RCC 7860 (cell line): ENCODE results near the gene CD48.

Source experiments
- DNase-seq: peaks from one replicate; pipeline ENCODE4 v3.0.0-alpha.2; 2015; ENCODE audit warnings: low spot score
- FAIRE-seq: peaks from 2 replicates; lab custom pipeline; 2012; peaks lifted over from hg19 to GRCh38; lab: Jason Lieb, UNC

The CD48 gene

DNA sequence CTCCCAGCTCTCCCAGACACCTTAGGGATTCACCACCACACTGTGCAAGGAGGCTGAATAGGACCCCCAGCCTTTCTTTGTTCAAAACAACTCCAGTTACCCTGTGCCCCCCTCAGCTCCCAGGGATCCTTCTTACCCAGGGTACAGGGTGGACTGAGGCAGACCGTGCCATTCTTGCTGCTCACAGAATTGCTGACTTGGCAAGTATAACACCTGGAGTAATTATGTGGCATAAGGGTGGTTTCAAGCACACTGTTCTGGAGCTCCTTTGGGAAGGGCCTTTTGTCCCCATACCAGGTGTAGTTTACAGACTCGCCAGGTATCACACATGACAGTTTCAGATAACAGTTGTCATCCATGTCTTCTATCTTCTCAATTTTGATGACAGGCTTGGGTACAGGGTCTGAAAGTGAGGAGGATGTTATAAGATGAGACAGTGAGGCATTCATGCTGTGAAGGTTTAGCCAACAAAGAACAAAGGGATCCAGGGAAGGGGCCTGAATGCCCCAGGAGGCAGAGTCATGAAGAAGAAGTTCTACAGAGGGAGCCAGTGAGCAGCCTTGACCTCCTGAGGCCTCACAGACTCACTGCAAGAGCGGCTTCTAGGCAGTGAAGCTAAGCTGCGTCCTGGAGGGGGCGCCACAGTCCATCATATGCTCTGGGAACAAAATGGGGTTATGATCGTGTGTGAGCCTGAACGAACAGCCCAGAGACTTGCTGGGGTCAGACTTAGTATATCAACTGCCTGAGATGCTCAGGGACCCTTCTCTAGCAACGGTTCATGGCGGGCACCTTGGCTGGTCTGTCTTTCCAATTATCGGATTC, 30.3 kb downstream of the CD48 start:
- FAIRE-seq: no peak

DNA sequence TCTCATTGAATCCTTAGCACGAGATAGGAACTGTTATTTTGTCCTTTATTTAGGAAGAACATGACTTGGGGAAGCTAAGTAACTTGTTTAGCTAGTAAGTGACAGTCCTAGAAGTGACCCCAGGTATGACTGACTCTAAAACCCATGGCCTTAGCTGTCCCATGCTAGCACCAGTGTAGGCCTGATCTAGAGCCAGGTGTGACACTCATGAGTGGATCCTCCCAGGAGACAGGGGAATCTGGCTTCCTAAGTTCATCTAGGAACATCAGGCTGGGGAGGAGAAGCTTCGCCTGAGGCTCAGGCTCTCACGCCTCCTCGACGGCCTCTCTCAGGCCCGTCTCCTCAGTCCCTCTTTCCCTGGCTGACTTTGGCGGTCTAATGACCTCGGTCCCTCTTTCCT, 31.2 kb downstream of the CD48 start:
- no peak for DNase-seq
- no peak for FAIRE-seq

More for the DNA sequence above, 30.3 kb downstream of the CD48 start:
- DNase-seq: no peak

- no peak for DNase-seq
- FAIRE-seq: no peak
These were observed 31.7 kb downstream of the CD48 start for GRCh38 chr1:160679893-160680292.

DNA sequence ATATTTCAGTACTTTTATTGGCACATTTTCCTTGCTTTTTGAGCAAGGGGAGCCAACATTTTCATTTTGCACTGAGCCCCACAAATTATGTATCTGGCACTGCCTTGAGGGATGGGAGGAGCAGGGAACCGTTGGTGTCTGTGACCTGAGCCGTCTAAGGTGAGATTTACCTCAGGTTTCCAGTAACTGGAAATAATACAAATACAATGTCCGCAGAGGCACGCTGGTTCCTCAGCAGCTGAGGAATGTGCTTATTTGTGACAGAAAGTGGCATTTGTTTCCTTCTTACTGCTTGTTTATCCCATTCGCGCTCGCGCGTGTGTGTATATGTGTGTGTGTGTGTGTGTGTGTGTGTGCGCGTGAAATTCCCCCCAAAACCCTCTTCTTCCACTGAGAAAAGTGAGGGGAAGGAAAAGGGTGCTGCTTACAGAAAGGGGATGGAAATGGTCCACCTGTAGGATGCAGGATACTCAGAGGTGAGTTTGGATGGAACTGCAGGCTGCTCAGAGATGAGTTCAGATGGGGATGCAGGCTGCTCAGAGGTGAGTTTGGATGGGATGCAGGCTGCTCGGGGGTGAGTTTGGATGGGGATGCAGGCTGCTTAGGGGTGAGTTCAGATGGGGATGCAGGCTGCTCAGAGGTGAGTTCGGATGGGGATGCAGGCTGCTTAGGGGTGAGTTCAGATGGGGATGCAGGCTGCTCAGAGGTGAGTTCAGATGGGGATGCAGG, 34.6 kb downstream of the CD48 start:
- DNase-seq: no peak
- FAIRE-seq: no peak

DNA sequence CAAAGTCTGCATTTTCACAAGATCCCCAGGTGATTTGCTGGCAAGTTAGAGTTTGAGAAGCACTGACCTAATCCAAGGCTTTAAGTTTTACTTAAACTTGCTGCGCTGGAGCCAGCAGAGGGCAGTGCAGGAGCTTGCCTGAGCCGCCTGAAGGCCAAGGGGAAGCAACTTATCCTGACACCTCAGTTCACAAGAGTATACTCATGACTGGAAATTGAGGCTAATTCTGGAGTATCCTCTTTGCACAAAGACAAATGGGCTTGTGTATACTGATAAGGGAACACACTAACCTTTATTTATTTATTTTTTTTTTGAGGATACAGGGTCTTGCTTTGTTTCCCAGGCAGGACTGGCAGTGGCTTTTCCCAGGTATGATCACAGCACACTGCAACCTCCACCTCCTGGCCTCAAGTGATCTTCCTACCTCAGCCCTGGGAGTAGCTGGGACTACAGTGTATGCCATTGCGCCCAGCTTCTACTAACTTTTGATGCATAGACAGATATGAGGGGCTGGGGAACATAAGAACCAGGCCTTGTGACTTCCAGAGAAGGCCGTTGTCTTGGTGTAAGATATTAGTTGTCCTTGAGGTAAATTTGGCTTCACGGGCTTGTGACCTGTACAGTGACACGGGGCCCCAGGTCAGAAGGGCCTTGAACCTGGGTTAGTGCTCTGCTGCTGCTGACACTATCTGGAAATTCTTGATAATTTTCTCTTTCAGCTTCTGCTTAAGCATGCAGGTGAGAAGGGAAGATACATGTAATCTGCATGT, 35.8 kb downstream of the CD48 start:
- no peak for FAIRE-seq
- peak; percentile 25 for DNase-seq

GRCh38 chr1:160674415-160674814, 37.2 kb downstream of the CD48 start:
- no peak for DNase-seq
- no peak for FAIRE-seq

DNA sequence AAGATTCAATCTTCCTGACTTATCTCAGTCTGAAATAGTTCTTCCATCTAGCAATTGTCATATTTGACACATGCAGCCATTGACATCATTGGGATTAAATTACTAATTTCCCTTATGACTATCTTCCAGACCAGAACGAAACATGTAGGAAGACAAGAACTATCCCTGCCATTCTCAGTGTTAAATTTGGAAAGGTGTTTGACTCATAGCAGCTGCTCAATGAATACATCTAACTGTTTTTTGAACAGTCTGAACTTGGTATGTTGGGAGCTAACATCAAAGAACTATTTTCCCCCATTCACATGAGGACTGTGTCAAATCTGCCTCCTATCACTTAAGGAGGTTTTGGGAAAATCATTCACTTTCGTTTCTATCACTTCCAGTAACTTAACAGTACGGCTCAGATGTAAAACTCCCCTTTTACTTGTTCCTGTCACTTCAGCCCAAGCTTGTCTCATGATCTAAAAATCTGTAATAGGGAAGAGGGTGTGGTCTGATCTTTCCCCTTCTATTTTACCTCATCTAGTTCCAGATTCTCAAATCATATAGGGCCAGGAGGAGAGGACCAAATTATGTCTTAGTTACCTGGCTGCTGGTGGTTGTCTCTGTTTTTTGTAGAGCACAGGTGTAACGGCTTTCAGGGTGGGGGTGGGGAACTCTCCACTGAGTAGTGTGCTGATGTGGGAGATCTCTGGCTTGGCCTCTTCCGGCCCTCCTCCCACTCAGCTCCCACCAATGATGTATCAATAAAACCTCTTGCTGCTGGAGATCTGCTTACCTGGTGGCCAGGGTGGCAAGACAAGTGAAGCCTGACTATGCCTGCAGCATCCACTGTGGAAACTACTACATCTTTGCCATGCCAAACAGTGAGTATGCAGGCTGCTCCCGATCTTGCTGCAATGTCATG, 38.6 kb downstream of the CD48 start:
- DNase-seq (no peak), FAIRE-seq (no peak)

GRCh38 chr1:160671603-160672517, 39.8 kb downstream of the CD48 start:
- DNase-seq (no peak), FAIRE-seq (no peak)

DNA sequence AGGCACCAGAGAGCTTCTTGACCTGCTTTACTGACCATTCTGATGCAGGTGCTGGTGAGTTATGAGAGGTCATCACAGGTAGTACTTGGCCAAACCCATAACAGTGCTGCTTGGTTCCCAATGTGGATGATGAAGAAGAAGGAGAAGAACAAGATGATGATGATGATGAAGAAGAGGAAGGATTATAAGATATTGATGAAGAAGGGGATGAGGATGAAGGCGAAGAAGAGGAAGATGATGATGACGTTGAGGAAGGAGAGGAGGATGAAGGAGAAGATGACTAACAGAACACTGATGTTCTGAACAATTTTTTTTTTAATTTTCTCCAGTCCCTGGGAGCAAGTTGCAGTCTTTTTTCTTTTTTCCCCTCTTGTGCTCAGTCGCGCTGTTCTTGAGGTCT, 40.9 kb downstream of the CD48 start:
- FAIRE-seq (no peak), DNase-seq (no peak)

DNA sequence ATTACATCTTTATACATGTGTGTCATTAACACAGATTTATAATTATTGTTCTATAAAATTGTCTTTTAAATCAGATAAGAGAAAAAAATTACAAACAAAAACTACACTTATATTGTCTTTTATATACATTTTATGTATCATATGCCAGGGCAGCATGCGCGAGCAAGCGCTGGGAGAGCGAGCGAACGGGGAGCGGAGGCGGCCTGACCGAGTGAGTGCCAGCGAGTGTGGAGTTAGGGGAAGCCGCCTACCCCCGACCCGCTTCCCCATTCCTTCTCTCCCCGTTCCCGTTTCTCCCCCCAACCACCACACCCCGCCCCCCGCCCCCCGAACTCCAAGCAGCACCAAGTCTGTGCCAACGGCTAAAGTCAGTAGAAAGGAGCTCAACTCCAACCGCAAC, 41.8 kb downstream of the CD48 start:
- DNase-seq (no peak), FAIRE-seq (no peak)

DNA sequence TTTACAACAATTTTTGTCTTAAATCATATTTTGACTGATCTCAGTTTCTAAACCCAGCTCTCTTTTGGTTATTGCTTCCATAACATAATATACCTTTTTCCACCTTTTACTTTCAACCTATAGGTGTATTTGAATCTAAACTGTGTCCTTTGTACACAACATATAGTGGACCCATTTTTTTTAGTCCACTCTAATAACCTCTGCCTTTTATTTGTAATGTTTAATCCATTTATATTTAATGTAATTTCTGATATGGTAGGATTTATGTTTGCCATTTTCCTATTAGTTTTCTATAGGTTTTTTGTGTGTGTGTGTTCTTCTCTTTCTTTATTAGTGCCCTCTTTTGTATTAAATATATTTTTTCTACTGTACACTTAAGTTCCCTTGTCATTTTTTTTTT, 42.3 kb downstream of the CD48 start:
- FAIRE-seq: no peak
- no peak for DNase-seq

- FAIRE-seq: no peak
These were observed 43.7 kb downstream of the CD48 start for GRCh38 chr1:160667896-160668295.

GRCh38 chr1:160666079-160666442, 45.6 kb downstream of the CD48 start:
- FAIRE-seq (no peak), DNase-seq (no peak)

More at GRCh38 chr1:160667896-160668295, 43.7 kb downstream of the CD48 start:
- no peak for DNase-seq

GRCh38 chr1:160665330-160666078, 46.1 kb downstream of the CD48 start:
- FAIRE-seq (no peak), DNase-seq (no peak)

DNA sequence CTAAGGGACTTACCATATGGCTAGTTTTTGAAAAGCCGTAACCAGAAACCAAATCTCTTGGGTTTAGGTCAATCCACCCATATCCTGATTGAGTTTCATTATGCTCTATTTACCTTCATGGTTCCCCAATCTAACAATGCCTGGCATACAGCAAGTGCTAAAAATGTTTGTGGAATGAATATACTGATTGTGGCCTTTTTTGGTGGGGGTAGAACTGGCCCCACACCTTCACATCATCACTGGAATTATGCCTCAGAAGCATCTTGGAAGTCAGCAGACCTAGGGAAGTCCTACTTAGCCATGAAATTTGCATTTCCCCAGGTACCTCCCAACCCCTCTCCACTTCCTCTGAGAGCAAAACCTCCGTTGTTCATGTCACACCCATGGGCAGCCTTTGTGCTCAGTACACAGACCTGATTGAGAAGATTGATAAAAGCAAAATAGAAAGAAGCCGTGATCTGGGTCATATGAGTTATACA, 47.0 kb downstream of the CD48 start:
- no peak for FAIRE-seq

GRCh38 chr1:160662910-160663309, 48.7 kb downstream of the CD48 start:
- no peak for FAIRE-seq

More for the DNA sequence above, 47.0 kb downstream of the CD48 start:
- DNase-seq: no peak

GRCh38 chr1:160659566-160659965, 52.1 kb downstream of the CD48 start:
- DNase-seq (no peak), FAIRE-seq (no peak)

More at GRCh38 chr1:160662910-160663309, 48.7 kb downstream of the CD48 start:
- DNase-seq: no peak

DNA sequence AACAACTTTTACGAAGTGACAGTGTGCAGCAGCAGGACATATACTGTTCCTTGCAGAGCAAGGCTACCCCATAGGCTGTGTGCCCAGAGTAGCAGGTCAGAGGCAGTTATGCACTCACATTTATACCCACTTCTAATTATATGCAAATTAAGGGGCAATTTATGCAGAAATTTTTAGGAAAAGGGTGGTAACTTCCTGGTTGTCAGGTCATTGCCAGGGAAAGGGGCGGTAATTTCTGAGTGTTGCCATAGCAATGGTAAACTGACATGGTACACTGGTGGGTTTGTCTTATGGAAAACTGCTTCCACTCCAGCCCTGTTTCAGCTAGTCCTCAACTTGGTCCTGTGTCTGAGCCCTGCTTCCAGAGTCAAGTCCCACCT, 52.8 kb downstream of the CD48 start:
- no peak for DNase-seq
- FAIRE-seq: no peak
